CD4-positive, alpha-beta T cell (primary cell): ENCODE measurements around the gene YPEL5. TPM values are rescaled to one million over a fixed set of nuclear protein-coding genes. Genes with fewer than 3 reads are reported as not detected.

Source experiments
- ATAC-seq: fragments of 200-7000 bp; cut with Tn5 transposase; one replicate; pipeline ENCODE4 v1.10.0; 2022; ENCODE audit warnings: mild to moderate bottlenecking; ENCODE audit not compliant: poor library complexity
- CTCF ChIA-PET: fragments of 350-600 bp; sonication (Branson Sonifier 250); formaldehyde crosslinking; loops from one replicate; lab custom pipeline; 2021; ENCODE audit warnings: antibody characterized with exemption, inconsistent platforms; lab: Charles Lee
- POLR2A ChIA-PET: fragments of 350-600 bp; sonication (Branson Sonifier 250); formaldehyde crosslinking; loops from one replicate; lab custom pipeline; 2021; ENCODE audit warnings: antibody characterized with exemption, inconsistent platforms; lab: Charles Lee
- DNase-seq, 14 experiments: peaks; one replicate each; pipeline ENCODE4 v3.0.0-alpha.2; 2013 to 2020; ENCODE audit warnings: mixed read lengths in 2 of 14
- H3K27ac ChIP-seq, 2 donors: one replicate each; pipeline versions ENCODE4 v1.5.1 to v1.7.0; 2013; ENCODE audit warnings: low read length in 2 of 2, low read depth in 1 of 2, mild to moderate bottlenecking in 1 of 2
- H3K27me3 ChIP-seq, 2 experiments: 1 replicate in 1 of 2; 2 replicates in 1 of 2; pipeline versions ENCODE4 v1.6.1 to v1.7.0; 2013; ENCODE audit warnings: low read length in 2 of 2, control low read depth in 1 of 2, mild to moderate bottlenecking in 1 of 2, moderate library complexity in 1 of 2; ENCODE audit not compliant: insufficient read depth in 2 of 2, control insufficient read depth in 1 of 2
- H3K36me3 ChIP-seq: one replicate; pipeline ENCODE4 v1.6.1; 2013; ENCODE audit warnings: low read length, control low read depth; ENCODE audit not compliant: insufficient read depth
- H3K4me1 ChIP-seq: one replicate; pipeline ENCODE4 v1.6.1; 2013; ENCODE audit warnings: low read length, control low read depth; ENCODE audit not compliant: insufficient read depth
- H3K4me3 ChIP-seq: one replicate; pipeline ENCODE4 v1.5.1; 2013; ENCODE audit warnings: mild to moderate bottlenecking, low read length, moderate library complexity
- H3K9me3 ChIP-seq, 2 experiments: 1 replicate in 1 of 2; 2 replicates in 1 of 2; pipeline versions ENCODE4 v1.6.1 to v1.7.0; 2013; ENCODE audit warnings: low read length in 2 of 2, mild to moderate bottlenecking in 2 of 2, control low read depth in 1 of 2, moderate library complexity in 1 of 2; ENCODE audit not compliant: control insufficient read depth in 1 of 2, insufficient read depth in 1 of 2
- H3K27ac Mint-ChIP-seq: one replicate; pipeline ENCODE4 v1.8.0; 2020; ENCODE audit warnings: mixed read lengths
- H3K27me3 Mint-ChIP-seq: one replicate; pipeline ENCODE4 v1.8.0; 2021; ENCODE audit warnings: mixed read lengths
- H3K36me3 Mint-ChIP-seq: one replicate; pipeline ENCODE4 v1.8.0; 2021; ENCODE audit warnings: low read depth, mixed read lengths
- H3K4me1 Mint-ChIP-seq: one replicate; pipeline ENCODE4 v1.8.0; 2021; ENCODE audit warnings: low read depth, mixed read lengths
- H3K4me3 Mint-ChIP-seq: one replicate; pipeline ENCODE4 v1.8.0; 2020; ENCODE audit warnings: mild to moderate bottlenecking, mixed read lengths
- H3K9me3 Mint-ChIP-seq: one replicate; pipeline ENCODE4 v1.8.0; 2020; ENCODE audit warnings: mixed read lengths
- CTCF ChIP-seq: fragments of 200-600 bp; IDR thresholded peaks from one replicate; pipeline ENCODE4 v1.8.0; 2022; ENCODE audit warnings: antibody characterized with exemption, mild to moderate bottlenecking
- intact Hi-C, 2 experiments: fragments of 100-400 bp; cut with DNase I in 1 of 2; cut with micrococcal nuclease in 1 of 2; formaldehyde crosslinking; loops; one replicate each; pipeline versions ENCODE4 v1.15.1 to v1.9.0; 2023 to 2025; cut with DNase I, micrococcal nuclease
- total RNA-seq, 174 experiments: library from RNA in 2 of 174; stranded (reverse) in 2 of 174; gene quantifications; one replicate each; pipeline ENCODE4 v1.2.3 and lab custom pipeline; 2021 to 2026

Gene YPEL5
- total RNA-seq, 2 experiments from 2014 or later = 932 to 972 TPM

GRCh38 chr2:30150786-30151185 is 4.0 kb downstream of the YPEL5 start:
- TF ChIP-seq CTCF = no peak

GRCh38 chr2:30152385-30152784 is 5.6 kb downstream of the YPEL5 start:
- Mint-ChIP-seq H3K4me3 (peak overlapping the region; percentile 9), H3K27me3 (no peaks in the 10 kb centered on the region), H3K27ac (no peak overlapping the region), H3K36me3 (peaks cover 85% of the 10 kb centered on the region), H3K9me3 (no peaks in the 10 kb centered on the region), H3K4me1 (peaks cover 81% of the 10 kb centered on the region)
- no peak for TF ChIP-seq CTCF
- ATAC-seq = no peak
- no peak for DNase-seq
- Histone ChIP-seq H3K36me3 (peaks cover 75% of the 10 kb centered on the region), H3K27ac (no peak overlapping the region), H3K27me3 (no peaks in the 10 kb centered on the region), H3K4me1 (peaks cover 27% of the 10 kb centered on the region), H3K4me3 (no peak overlapping the region), H3K9me3 (no peaks in the 10 kb centered on the region)
- intact Hi-C loops = loop anchor here in 1 of 2 experiments (10.0 kb wide), 1 partner anchor 1082 kb away; the partner anchor contains the start of gene EHD3
- POLR2A ChIA-PET = interaction anchor here (2.8 kb wide), 1 partner anchor 13 kb away, joined by 20 read pairs; no protein-coding TSS in a partner anchor
- CTCF ChIA-PET = interaction anchor here (1.0 to 6.9 kb wide), 3 partner anchors 11 to 559 kb away, joined by 3 to 78 read pairs (median 4); no protein-coding TSS in a partner anchor

More at GRCh38 chr2:30150786-30151185, 4.0 kb downstream of the YPEL5 start:
- CTCF ChIA-PET = interaction anchor here (1.3 to 6.9 kb wide), 3 partner anchors 10 to 561 kb away, joined by 3 to 78 read pairs (median 3); no protein-coding TSS in a partner anchor
- Mint-ChIP-seq H3K4me1 (peaks cover 78% of the 10 kb centered on the region), H3K27ac (peak overlapping the region; percentile 91), H3K9me3 (no peaks in the 10 kb centered on the region), H3K36me3 (peaks cover 79% of the 10 kb centered on the region), H3K27me3 (no peaks in the 10 kb centered on the region), H3K4me3 (peak overlapping the region; percentile 78)
- Histone ChIP-seq H3K36me3 (peaks cover 60% of the 10 kb centered on the region), H3K27me3 (no peaks in the 10 kb centered on the region), H3K4me1 (peaks cover 32% of the 10 kb centered on the region), H3K9me3 (no peaks in the 10 kb centered on the region), H3K27ac (no peak overlapping the region), H3K4me3 (no peak overlapping the region)
- POLR2A ChIA-PET = interaction anchor here (1.1 to 2.8 kb wide), 3 partner anchors 14 to 82 kb away, joined by 3 to 20 read pairs (median 9); partner anchors contain the start of gene LBH
- no peak for DNase-seq
- no peak for ATAC-seq
- intact Hi-C loops = loop anchor here in 1 of 2 experiments (10.0 kb wide), 1 partner anchor 1084 kb away; the partner anchor contains the start of gene EHD3

GRCh38 chr2:30155202-30155601 is 8.4 kb downstream of the YPEL5 start:
- intact Hi-C loops = loop anchor here in 1 of 2 experiments (10.0 kb wide), 1 partner anchor 1080 kb away; the partner anchor contains the start of gene EHD3
- peaks cover 85% of the 10 kb centered on the region for H3K4me1 Mint-ChIP-seq
- H3K36me3 Mint-ChIP-seq = peaks cover 90% of the 10 kb centered on the region
- H3K9me3 Mint-ChIP-seq = no peaks in the 10 kb centered on the region
- Histone ChIP-seq H3K4me1 (peaks cover 8% of the 10 kb centered on the region), H3K9me3 (no peaks in the 10 kb centered on the region), H3K27ac (no peak overlapping the region), H3K27me3 (no peaks in the 10 kb centered on the region), H3K4me3 (no peak overlapping the region), H3K36me3 (peaks cover 85% of the 10 kb centered on the region)
- no peak for DNase-seq
- H3K4me3 Mint-ChIP-seq = no peak overlapping the region
- peak overlapping the region; percentile 38 for H3K27ac Mint-ChIP-seq
- POLR2A ChIA-PET = interaction anchor here (1.5 to 3.5 kb wide), 3 partner anchors 8 to 77 kb away, joined by 3 to 22 read pairs (median 4); partner anchors contain the start of gene YPEL5
- TF ChIP-seq CTCF = no peak
- H3K27me3 Mint-ChIP-seq = no peaks in the 10 kb centered on the region
- CTCF ChIA-PET = interaction anchor here (2.3 kb wide), 1 partner anchor 10 kb away, joined by 13 read pairs; no protein-coding TSS in a partner anchor
- ATAC-seq = no peak
